GM21367 (cell line): ENCODE measurements around the gene VTCN1.

Experiments used
- ATAC-seq: cut with Tn5 transposase; IDR thresholded peaks from one replicate; pipeline ENCODE4 v1.9.1; 2021; ENCODE audit not compliant: unreplicated experiment

VTCN1 gene

DNA sequence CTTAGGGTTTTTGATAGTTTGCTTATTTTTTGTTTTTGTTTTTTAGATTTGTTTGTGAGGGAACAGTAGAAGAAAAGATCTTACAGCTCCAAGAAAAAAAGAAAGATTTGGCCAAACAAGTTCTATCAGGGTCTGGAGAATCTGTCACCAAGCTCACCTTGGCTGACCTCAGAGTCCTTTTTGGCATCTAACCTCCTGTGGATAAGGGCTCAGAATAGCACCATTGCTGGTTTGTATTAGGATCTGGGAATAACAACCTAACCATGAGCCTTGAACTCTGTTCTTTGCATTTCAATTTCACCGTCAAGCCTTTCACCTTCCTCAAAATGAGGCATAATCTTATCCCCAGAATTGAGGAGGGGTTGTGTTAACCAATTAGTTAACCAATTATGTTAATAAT is 109.4 kb downstream of the VTCN1 start:
- no peak for ATAC-seq

DNA sequence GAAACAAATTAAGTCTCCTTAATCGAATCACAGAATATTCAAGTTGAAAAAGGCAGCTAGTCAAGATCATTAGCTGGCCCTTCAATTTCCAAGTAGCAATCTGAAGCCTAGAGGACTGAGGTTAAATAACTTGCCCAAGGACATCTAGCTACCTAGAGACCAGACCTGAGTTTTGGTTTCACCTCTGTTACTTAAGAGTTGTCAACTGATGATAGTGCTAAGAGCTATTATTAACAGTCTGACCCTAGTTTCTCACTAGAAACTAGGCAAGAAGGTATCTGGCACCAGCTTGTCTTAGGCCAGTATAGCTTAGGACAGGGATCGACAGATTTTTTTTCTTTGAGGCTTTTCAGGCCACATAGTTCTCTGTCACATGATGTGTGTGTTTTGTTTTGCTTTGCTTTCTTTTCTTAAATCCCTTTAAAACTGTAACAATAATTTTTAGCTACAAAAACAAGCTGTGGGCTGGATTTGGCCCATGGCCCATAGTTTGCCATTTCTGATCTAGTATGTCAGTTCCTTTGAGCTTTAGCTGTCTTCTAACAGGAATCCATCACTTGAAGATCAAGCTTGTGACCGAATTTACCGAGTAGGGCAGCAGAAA is 112.3 kb downstream of the VTCN1 start:
- no peak for ATAC-seq

- ATAC-seq, result no peak
These were observed 113.3 kb downstream of the VTCN1 start for GRCh38 chr1:117097443-117097842.

DNA sequence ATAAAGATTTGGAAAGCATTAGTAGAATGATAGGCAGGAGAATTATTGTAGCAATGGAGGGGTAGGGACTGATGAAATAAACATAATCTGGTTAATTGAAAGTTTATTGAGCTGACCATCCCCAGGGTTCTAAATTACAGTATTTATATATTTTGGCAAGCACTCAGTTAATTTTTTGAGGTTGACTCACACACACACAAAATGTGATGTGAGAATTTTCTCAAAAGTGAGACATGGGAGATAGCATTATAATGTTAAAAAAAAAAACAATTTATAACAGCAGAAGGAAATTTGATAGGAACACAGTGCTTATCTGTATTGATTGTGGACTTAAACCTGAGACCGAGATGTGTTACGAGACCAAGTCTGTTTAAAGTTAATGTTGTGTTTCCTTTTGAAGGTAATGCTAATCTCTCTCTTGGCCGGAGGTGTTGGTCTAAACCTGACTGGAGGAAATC is 113.7 kb downstream of the VTCN1 start:
- ATAC-seq, result no peak

- no peak for ATAC-seq
These were observed 115.7 kb downstream of the VTCN1 start for GRCh38 chr1:117094841-117095604.

DNA sequence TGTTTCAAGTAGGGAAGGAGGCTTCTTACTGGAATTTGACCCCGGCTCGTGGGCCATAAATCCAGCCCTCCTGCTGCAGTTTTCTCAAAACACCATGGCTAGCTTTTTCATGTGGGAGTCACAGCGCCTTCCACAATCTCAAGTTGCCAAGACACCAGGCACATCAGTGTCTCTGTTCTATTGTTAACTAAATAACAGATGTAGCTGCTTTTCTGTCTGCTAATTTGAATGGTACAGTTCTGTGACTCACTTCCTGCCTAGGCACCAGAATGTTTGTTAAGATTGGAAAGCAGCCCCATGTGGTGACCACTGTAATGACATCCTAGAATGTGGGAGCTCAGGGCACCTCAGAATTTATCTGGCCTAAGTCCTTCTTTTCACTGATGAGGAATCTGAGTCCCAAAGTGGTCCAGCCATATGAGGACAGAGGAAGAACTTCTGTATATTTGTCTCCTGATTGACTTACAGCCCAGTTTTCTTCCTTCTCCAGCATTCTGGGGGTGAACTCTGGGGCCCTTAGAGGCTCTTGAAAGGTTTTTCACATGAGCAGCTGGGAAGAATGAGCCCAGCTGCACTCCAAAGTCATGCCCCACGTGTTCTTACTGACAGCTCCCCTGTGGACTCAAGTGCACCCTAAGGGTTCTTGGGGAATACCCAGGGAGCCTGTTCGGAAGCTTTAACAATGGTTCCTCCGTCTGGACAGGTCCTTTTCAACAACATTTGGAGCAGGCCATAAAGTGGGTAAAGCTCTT is 116.7 kb downstream of the VTCN1 start:
- peak; percentile 77 for ATAC-seq
